ENCODE results near the gene N4BP2.
"Not testable (repeated sequence)": the region's sequence is repeated elsewhere in the genome, so short reads cannot be mapped to it uniquely, and the experiment has no call there.

The N4BP2 gene

GRCh38 chr4:40065010-40065409 is 8.4 kb downstream of the N4BP2 start:
- TF ChIP-seq LEF1 (IDR thresholded peaks at IDR 0.05; ENCODE audit: borderline replicate concordance) (no peak), NFRKB (IDR thresholded peaks at IDR 0.05) (no peak), CTBP1 (IDR thresholded peaks at IDR 0.05; ENCODE audit: borderline replicate concordance) (no peak), ELF4 (IDR thresholded peaks at IDR 0.05) (no peak)
- DNase-seq (ENCODE audit: extremely low spot score) = no peak
- ChIA-PET POLR2A (no interaction called here), CTCF (no interaction called here)

GRCh38 chr4:40066651-40067050 is 10.0 kb downstream of the N4BP2 start:
- no peak for TF ChIP-seq SP1 (IDR thresholded peaks at IDR 0.05)
- no peak for TF ChIP-seq ZNF384 (IDR thresholded peaks at IDR 0.05)
- TF ChIP-seq L3MBTL2 (conservative IDR thresholded peaks at IDR 0.05) = no peak
- no peak for TF ChIP-seq BHLHE40 (IDR thresholded peaks at IDR 0.05; ENCODE audit: borderline replicate concordance)
- no peak for TF ChIP-seq CTBP1 (IDR thresholded peaks at IDR 0.05; ENCODE audit: borderline replicate concordance)
- no peak for TF ChIP-seq LEF1 (IDR thresholded peaks at IDR 0.05; ENCODE audit: borderline replicate concordance)
- TF ChIP-seq NFRKB (IDR thresholded peaks at IDR 0.05) = no peak
- no peak for TF ChIP-seq FOXA1 (IDR thresholded peaks at IDR 0.05)
- no peak for TF ChIP-seq TARDBP (IDR thresholded peaks at IDR 0.05)
- TF ChIP-seq FOXK2 (IDR thresholded peaks at IDR 0.05) = no peak
- TF ChIP-seq FOXM1 (IDR thresholded peaks at IDR 0.05; ENCODE audit: borderline replicate concordance) = no peak
- TF ChIP-seq SUZ12 (IDR thresholded peaks at IDR 0.05) = no peak
- no peak for TF ChIP-seq ARNT (IDR thresholded peaks at IDR 0.05)
- TF ChIP-seq ELF4 (IDR thresholded peaks at IDR 0.05) = no peak
- no peak for TF ChIP-seq HDGF (IDR thresholded peaks at IDR 0.05; ENCODE audit: borderline replicate concordance)
- no peak for TF ChIP-seq PKNOX1 (IDR thresholded peaks at IDR 0.05)
- ChIA-PET POLR2A (interaction anchor here (1.2 kb wide), 1 partner anchor 9 kb away, joined by 3 read pairs; no protein-coding TSS in a partner anchor), CTCF (interaction anchor here (1.0 kb wide), 1 partner anchor 10 kb away, joined by 3 read pairs; the partner anchor contains the start of gene N4BP2)
- DNase-seq (ENCODE audit: extremely low spot score) = no peak

GRCh38 chr4:40070387-40070786 is 13.7 kb downstream of the N4BP2 start:
- no peak for TF ChIP-seq BHLHE40 (IDR thresholded peaks at IDR 0.05; ENCODE audit: borderline replicate concordance)
- no peak for TF ChIP-seq PKNOX1 (IDR thresholded peaks at IDR 0.05)
- no peak for TF ChIP-seq ELF4 (IDR thresholded peaks at IDR 0.05)
- TF ChIP-seq L3MBTL2 (conservative IDR thresholded peaks at IDR 0.05) = no peak
- TF ChIP-seq LEF1 (IDR thresholded peaks at IDR 0.05; ENCODE audit: borderline replicate concordance) = no peak
- no peak for TF ChIP-seq CTBP1 (IDR thresholded peaks at IDR 0.05; ENCODE audit: borderline replicate concordance)
- TF ChIP-seq FOXM1 (IDR thresholded peaks at IDR 0.05; ENCODE audit: borderline replicate concordance) = no peak
- no peak for TF ChIP-seq FOXK2 (IDR thresholded peaks at IDR 0.05)
- no peak for TF ChIP-seq ZNF384 (IDR thresholded peaks at IDR 0.05)
- TF ChIP-seq TARDBP (IDR thresholded peaks at IDR 0.05) = no peak
- TF ChIP-seq HDGF (IDR thresholded peaks at IDR 0.05; ENCODE audit: borderline replicate concordance) = no peak
- TF ChIP-seq SUZ12 (IDR thresholded peaks at IDR 0.05) = no peak
- TF ChIP-seq ARNT (IDR thresholded peaks at IDR 0.05) = no peak
- TF ChIP-seq FOXA1 (IDR thresholded peaks at IDR 0.05) = no peak
- TF ChIP-seq NFRKB (IDR thresholded peaks at IDR 0.05) = no peak
- TF ChIP-seq SP1 (IDR thresholded peaks at IDR 0.05) = no peak
- DNase-seq (ENCODE audit: extremely low spot score) = no peak
- ChIA-PET CTCF (no interaction called here), POLR2A (no interaction called here)

- ChIA-PET POLR2A (interaction anchor here (0.8 kb wide), 1 partner anchor 190 kb away, joined by 3 read pairs; no protein-coding TSS in a partner anchor), CTCF (no interaction called here)
- no peak for DNase-seq (ENCODE audit: extremely low spot score)
- TF ChIP-seq FOXA1 (IDR thresholded peaks at IDR 0.05) = no peak
- no peak for TF ChIP-seq SP1 (IDR thresholded peaks at IDR 0.05)
- no peak for TF ChIP-seq FOXM1 (IDR thresholded peaks at IDR 0.05; ENCODE audit: borderline replicate concordance)
- TF ChIP-seq LEF1 (IDR thresholded peaks at IDR 0.05; ENCODE audit: borderline replicate concordance) = no peak
- no peak for TF ChIP-seq TARDBP (IDR thresholded peaks at IDR 0.05)
- TF ChIP-seq HDGF (IDR thresholded peaks at IDR 0.05; ENCODE audit: borderline replicate concordance) = no peak
- no peak for TF ChIP-seq FOXK2 (IDR thresholded peaks at IDR 0.05)
- TF ChIP-seq BHLHE40 (IDR thresholded peaks at IDR 0.05; ENCODE audit: borderline replicate concordance) = no peak
- TF ChIP-seq ELF4 (IDR thresholded peaks at IDR 0.05) = no peak
Observed at GRCh38 chr4:40086421-40086820, 29.8 kb downstream of the N4BP2 start.

- ChIA-PET POLR2A (no interaction called here), CTCF (no interaction called here)
- no peak for DNase-seq (ENCODE audit: extremely low spot score)
- TF ChIP-seq CTBP1 (IDR thresholded peaks at IDR 0.05; ENCODE audit: borderline replicate concordance) (no peak), LEF1 (IDR thresholded peaks at IDR 0.05; ENCODE audit: borderline replicate concordance) (no peak), ELF4 (IDR thresholded peaks at IDR 0.05) (no peak), HDGF (IDR thresholded peaks at IDR 0.05; ENCODE audit: borderline replicate concordance) (no peak), ARNT (IDR thresholded peaks at IDR 0.05) (no peak), BHLHE40 (IDR thresholded peaks at IDR 0.05; ENCODE audit: borderline replicate concordance) (no peak), L3MBTL2 (conservative IDR thresholded peaks at IDR 0.05) (no peak)
Observed at GRCh38 chr4:40087799-40088366, 31.2 kb downstream of the N4BP2 start.

- CTCF ChIA-PET, POLR2A ChIA-PET: not testable (repeated sequence)
Observed at GRCh38 chr4:40093400-40093799, 36.8 kb downstream of the N4BP2 start.

GRCh38 chr4:40099010-40099409 is 42.4 kb downstream of the N4BP2 start:
- no peak for DNase-seq (ENCODE audit: extremely low spot score)
- TF ChIP-seq NFRKB (IDR thresholded peaks at IDR 0.05) (no peak), CTBP1 (IDR thresholded peaks at IDR 0.05; ENCODE audit: borderline replicate concordance) (no peak), ELF4 (IDR thresholded peaks at IDR 0.05) (no peak), FOXK2 (IDR thresholded peaks at IDR 0.05) (no peak), SUZ12 (IDR thresholded peaks at IDR 0.05) (no peak), TARDBP (IDR thresholded peaks at IDR 0.05) (no peak), SP1 (IDR thresholded peaks at IDR 0.05) (no peak), FOXM1 (IDR thresholded peaks at IDR 0.05; ENCODE audit: borderline replicate concordance) (no peak), L3MBTL2 (conservative IDR thresholded peaks at IDR 0.05) (no peak), HDGF (IDR thresholded peaks at IDR 0.05; ENCODE audit: borderline replicate concordance) (no peak), ARNT (IDR thresholded peaks at IDR 0.05) (no peak), FOXA1 (IDR thresholded peaks at IDR 0.05) (no peak), ZNF384 (IDR thresholded peaks at IDR 0.05) (no peak), BHLHE40 (IDR thresholded peaks at IDR 0.05; ENCODE audit: borderline replicate concordance) (no peak), PKNOX1 (IDR thresholded peaks at IDR 0.05) (no peak)
- CTCF ChIA-PET = no interaction called here
- POLR2A ChIA-PET = no interaction called here

More at GRCh38 chr4:40093400-40093799, 36.8 kb downstream of the N4BP2 start:
- not testable (repeated sequence) for DNase-seq (ENCODE audit: extremely low spot score)

GRCh38 chr4:40107150-40107549 is 50.5 kb downstream of the N4BP2 start:
- DNase-seq (ENCODE audit: extremely low spot score); CTCF ChIA-PET; POLR2A ChIA-PET: not testable (repeated sequence)
